GM18867 (cell line): ENCODE data around the gene LMX1B.
"Not testable (repeated sequence)": the region's sequence is repeated elsewhere in the genome, so short reads cannot be mapped to it uniquely, and the experiment has no call there.

Experiments
- ATAC-seq: cut with Tn5 transposase; IDR thresholded peaks from one replicate; pipeline ENCODE4 v1.9.1; 2021; ENCODE audit warnings: mild to moderate bottlenecking, moderate library complexity; ENCODE audit not compliant: unreplicated experiment

Gene LMX1B

DNA sequence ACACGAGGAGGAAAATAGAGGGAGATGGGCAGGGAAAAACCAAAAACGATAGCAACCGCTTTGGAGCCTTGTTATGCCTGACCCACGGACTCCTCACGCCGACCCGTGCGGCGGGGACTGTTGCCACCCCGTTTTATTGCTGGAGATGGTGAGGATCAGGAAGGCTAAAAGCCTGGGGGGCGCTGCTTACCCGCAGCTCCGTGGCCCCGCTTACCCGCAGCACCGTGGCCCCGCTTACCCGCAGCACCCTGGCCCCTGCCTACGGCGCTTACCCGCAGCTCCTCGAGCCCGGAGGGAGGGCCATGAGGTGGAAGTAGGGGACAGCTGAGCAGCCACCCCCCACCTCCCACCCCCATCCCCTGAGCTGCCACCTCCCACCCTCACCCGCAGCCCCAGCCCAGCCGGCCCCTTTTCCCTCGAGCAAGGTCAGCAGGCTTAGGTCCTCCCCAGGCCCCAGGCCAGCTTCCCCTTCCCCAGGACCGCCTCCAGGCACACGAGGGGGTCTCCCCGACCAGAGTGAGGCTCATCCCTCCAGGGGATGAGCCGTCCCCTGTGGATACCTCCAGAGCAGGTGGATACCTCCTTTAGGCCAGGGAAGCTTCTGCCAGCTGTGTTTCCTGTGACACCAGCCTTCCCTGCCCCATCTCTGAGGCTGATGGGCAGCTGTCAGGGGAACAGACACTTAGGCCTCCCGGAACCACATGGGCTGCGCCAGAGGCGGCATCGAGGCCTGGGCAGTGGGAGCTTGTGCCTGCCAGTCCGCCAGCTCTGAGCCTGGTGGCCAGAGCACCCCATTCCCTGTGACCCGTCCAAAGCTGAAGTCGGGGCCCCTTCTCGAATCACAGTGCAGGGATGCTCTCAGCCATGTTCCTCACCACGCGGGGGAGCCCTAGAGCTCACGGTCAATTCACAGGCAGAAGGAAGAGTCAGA is 92.3 kb downstream of the LMX1B start:
- no peak for ATAC-seq

GRCh38 chr9:126706698-126707053 is 92.9 kb downstream of the LMX1B start:
- no peak for ATAC-seq

DNA sequence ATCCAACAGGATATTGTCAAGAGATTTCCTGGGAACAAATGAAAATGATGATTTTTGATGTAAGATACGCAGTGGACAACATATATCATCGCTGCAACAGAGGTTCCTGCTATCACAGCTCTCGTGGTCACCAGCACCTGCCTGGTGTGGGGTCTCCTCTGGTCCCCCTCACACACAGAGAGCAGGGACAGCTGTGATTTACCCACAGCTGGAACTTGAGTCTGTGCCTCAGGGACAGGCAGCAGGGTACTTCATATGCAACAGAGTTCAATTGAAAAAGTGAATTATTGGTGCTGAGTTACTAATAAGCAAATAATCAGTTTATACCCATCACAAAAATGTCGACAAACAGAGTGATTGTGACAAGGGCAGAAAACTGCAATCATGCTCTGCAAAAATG is 93.4 kb downstream of the LMX1B start:
- no peak for ATAC-seq

- ATAC-seq: not testable (repeated sequence)
Measured at GRCh38 chr9:126707712-126708111, 94.0 kb downstream of the LMX1B start.

GRCh38 chr9:126708178-126708577 is 94.5 kb downstream of the LMX1B start:
- ATAC-seq: no peak

GRCh38 chr9:126709241-126709640 is 95.5 kb downstream of the LMX1B start:
- no peak for ATAC-seq

DNA sequence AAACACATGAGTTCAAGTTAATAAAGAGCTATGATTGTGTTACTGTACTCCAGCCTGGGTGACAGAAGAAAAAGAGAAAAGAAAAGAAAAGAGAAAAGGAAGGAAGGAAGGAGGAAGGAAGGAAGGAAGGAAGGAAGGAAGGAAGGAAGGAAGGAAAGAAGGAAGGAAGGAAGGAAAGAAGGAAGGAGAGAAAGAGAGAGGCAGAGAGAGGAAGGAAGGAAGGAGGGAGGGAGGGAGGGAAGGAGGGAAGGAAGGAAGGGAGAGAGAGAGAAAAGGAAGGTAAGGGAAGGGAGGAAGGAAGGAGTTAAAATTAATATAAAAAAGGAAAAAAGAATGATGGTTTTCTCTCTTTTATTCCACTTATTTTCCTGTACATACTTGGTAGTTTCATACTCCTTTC is 101.7 kb downstream of the LMX1B start:
- ATAC-seq: no peak

GRCh38 chr9:126717441-126717840 is 103.7 kb downstream of the LMX1B start:
- ATAC-seq: not testable (repeated sequence)

DNA sequence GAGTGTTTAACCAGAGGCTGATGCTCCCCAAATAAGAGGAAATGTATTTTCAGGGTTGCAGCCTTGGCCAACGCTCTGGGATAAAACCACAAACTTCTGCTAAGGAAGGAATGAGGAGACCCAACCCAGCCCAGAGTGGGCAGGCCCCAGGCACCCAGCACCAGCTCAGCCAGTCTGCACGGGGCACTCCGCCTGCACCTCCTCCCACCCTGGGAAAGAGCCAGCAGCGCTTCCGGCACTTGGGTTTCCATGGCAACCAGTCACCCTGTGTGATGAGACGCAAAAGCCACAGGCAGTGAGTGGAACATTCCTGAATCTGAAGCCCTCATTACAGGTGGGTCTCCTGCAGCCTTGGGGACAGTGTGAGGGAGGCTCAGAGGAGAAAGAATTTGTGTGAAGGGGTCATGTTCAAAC is 105.9 kb downstream of the LMX1B start:
- ATAC-seq: peak; percentile 37

GRCh38 chr9:126720036-126720435 is 106.3 kb downstream of the LMX1B start:
- no peak for ATAC-seq

- ATAC-seq: no peak
Measured at GRCh38 chr9:126720661-126721563, 107.2 kb downstream of the LMX1B start.

DNA sequence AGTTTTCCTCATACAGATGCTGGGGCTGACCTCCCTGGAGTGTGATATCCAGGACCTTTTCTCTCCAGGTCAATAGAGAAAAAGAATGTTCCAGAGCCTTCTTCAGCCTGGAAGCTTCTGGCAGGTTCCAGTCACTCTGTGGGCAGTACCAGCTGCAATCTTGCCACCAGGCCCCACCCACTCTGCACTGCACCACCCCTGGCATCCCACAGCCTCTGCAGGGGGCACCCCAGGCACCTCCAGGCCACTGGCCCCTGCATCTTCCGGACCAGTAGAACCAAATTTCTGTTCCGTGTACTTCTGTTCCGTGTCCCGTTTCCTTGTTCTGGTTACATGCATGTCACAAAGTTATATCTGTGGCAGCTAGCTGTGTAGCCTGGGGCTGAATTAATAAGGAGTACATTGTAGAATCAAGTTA is 107.8 kb downstream of the LMX1B start:
- ATAC-seq: no peak

- ATAC-seq: peak; percentile 77
Measured at GRCh38 chr9:126722252-126722921, 108.7 kb downstream of the LMX1B start.

DNA sequence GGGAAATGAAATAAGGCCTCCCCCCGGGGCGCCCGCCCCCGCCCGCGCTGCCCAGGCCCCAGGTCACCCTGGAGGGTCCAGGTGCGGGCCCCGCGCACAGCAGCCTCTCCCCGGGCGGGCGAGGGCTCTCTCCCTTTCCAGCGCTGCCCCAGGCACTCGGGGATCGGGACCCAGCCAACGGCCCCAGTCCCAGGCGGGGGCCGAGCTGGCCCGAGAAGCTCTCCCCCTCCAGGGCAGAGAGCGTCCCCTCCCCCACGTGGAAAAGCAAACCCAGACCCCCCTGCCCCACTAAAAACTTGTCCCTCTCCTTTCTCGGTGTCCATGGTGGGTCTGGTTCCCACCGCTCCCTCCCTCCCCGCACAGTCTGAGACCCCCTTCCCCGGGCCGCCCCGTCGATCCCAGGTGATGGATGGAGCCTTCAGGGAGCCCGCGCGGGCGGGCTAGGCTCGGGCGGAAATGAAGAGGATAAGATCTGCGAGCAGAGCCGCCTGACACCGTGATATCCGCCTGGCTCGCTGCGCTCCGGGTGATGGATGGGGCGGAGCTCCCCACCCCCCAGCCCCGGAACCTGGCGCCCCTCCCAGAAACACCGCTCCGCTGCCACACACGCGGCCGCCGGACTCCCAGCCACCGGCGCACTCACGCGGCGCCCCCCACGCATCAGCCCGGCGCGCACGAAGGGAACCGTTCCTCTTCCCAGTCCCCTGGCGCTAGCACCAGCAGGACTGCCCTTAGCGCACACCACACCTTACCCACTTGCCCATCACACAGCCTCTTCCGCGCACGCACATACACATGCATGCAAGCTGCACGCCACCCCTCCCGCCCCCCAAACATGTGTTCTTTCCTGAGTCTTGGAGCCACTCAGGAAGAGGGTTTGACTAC is 109.4 kb downstream of the LMX1B start:
- peak; percentile 44 for ATAC-seq

GRCh38 chr9:126723807-126724172 is 110.1 kb downstream of the LMX1B start:
- no peak for ATAC-seq

GRCh38 chr9:126724226-126724625 is 110.5 kb downstream of the LMX1B start:
- no peak for ATAC-seq

GRCh38 chr9:126725485-126725884 is 111.8 kb downstream of the LMX1B start:
- ATAC-seq: not testable (repeated sequence)

- ATAC-seq: not testable (repeated sequence)
Measured at GRCh38 chr9:126728210-126728609, 114.5 kb downstream of the LMX1B start.

DNA sequence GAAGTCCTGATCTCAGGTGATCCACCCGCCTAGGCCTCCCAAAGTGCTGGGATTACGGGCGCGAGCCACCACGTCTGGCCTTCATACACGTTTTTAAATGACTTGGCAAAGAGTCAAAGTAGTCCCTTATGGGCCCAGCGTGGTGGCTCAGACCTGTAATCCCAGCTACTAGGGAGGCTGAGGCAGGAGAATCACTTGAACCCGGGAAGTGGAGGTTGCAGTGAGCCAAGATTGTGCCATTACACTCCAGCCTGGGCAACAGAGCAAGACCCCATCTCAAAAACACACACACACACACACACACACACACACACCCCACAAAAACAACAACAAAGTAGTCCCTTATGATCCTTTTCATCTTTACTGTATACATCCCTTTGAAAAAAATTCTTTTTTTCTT is 116.9 kb downstream of the LMX1B start:
- ATAC-seq: not testable (repeated sequence)

GRCh38 chr9:126733005-126733404 is 119.3 kb downstream of the LMX1B start:
- no peak for ATAC-seq
